ENCODE data around the gene SOCS6. TPM values are rescaled to one million over a fixed set of nuclear protein-coding genes. Genes with fewer than 3 reads are reported as not detected.

SOCS6 gene
- total RNA-seq, 4 donors from 2014 or later, result 12.8 to 26.8 (median 16.3) TPM

DNA sequence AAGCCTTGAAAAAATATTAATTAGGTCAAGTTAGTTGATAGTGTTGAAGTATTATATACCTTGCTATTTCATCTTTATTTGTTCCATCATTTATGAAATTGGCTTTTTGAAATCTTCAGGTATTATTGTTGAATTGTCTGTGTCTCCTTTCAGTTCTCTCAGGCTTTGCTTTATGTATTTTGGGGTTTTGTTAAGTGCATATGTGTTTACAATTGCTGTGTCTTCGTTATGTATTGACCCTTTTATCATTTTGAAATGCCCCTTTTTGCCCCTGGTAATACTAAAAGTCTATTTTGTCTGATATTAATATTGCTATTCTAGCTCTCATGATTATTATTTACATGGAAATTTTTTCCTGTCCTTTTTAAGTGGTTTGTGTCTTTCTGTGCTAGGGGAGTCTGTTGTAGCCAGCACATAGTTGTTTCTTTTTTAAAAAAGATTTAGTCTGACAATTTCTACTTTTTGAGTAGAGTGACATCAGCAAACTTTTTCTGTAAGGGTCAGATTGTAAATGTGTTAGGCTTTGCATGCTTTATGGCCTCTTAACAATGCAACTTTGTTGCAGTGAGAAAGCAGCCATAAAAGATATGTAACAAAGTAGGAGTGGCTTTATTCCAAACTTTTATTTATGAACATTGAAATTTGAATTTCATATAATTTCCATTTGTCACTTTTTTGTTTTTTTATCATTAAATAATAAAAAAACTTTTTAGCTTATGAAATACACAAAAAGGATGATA, 19.9 kb downstream of the SOCS6 start:
- TF ChIP-seq POLR2A (IDR thresholded peaks at IDR 0.05), result no peak
- no peak for TF ChIP-seq CTCF (IDR thresholded peaks at IDR 0.05 in 4 of 5, conservative IDR thresholded peaks at IDR 0.05 in 1 of 5)
- DNase-seq (no peak), ATAC-seq (no peak)
- in situ Hi-C loops (cut with MboI; ENCODE audit: low sequenced_read_pairs in 4 of 4) (no loop called here), intact Hi-C loops (cut with DNase I; ENCODE audit: low total_unique reads) (no loop called here)
- peaks cover 20 to 28% of the 10 kb centered on the region in 2 donors for H3K4me1 ChIP-seq
- no peaks in the 10 kb centered on the region for H3K27me3 ChIP-seq
- no peak overlapping the region for H3K27ac ChIP-seq
- no peak overlapping the region for H3K4me3 ChIP-seq
- H3K36me3 ChIP-seq, result no peaks in the 10 kb centered on the region
- H3K9me3 ChIP-seq, result no peaks in the 10 kb centered on the region

DNA sequence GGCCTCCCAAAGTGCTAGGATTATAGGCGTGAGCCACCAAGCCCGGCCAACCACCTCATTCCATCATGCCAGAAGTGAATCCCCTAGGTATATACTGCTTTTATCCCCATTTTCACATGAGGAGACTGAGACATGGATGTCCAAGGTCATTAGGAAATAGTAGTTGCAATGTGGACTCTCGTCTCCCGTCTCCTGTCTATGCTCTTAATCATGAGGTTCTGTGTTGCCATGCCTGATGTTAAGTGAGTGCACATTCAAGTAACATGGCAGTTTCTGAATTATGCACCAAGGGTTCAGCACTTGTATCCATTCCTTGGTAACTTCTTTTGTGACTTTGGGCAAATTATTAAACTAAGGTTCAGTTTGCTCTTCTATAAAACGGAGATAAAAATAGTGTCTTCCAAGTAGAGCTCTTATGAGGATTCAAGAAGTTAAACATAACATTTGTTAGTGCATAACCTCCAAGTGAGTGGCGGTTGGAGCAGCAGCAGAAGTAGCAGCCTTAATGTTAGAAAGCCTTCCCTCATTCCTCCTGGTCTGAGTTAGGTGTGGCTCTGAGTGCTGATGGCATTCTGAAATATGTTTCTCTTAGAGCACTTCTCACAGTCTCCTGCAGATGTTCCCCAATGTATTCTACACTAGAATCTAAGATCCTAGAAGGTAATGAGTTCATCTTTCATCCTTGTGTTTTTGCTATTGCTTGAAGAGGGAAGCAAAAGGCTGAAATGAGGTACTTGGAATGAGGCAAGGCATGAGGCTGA, 21.9 kb downstream of the SOCS6 start:
- Histone ChIP-seq H3K9me3 (no peaks in the 10 kb centered on the region), H3K27ac (peak overlapping the region in 1 of 4 donors; percentile 16), H3K36me3 (no peaks in the 10 kb centered on the region), H3K27me3 (no peaks in the 10 kb centered on the region), H3K4me1 (peaks cover 17 to 24% of the 10 kb centered on the region in 2 donors), H3K4me3 (no peak overlapping the region)
- ATAC-seq (peak in 1 of 2 donors; percentile 39), DNase-seq (no peak)
- in situ Hi-C loops (cut with MboI; ENCODE audit: low sequenced_read_pairs in 4 of 4), result no loop called here
- intact Hi-C loops (cut with DNase I; ENCODE audit: low total_unique reads), result no loop called here
- TF ChIP-seq CTCF (IDR thresholded peaks at IDR 0.05 in 4 of 5, conservative IDR thresholded peaks at IDR 0.05 in 1 of 5), result no peak
- no peak for TF ChIP-seq POLR2A (IDR thresholded peaks at IDR 0.05)

DNA sequence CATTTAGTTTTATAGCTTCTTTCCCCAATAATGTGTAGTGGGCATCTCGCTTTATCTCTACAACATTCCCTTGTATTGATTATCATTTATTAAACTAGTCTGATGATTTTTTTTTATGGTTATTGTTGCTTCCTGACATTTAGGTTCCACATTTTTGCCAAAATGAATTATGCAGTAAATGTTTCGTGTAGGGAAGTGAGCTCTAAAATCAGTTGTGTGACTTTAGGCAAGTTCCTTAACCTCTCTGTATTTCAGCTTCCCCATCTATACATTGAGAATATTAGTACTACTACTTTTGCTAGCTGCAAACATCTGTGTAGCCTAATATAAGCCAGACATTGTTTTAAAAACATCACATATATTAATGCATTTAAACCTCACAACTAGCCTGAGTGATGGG, 22.9 kb downstream of the SOCS6 start:
- no peaks in the 10 kb centered on the region for H3K36me3 ChIP-seq
- in situ Hi-C loops (cut with MboI; ENCODE audit: low sequenced_read_pairs in 4 of 4) (no loop called here), intact Hi-C loops (cut with DNase I; ENCODE audit: low total_unique reads) (no loop called here)
- ATAC-seq (no peak), DNase-seq (no peak)
- peaks cover 17 to 27% of the 10 kb centered on the region in 2 donors for H3K4me1 ChIP-seq
- H3K27me3 ChIP-seq, result no peaks in the 10 kb centered on the region
- no peaks in the 10 kb centered on the region for H3K9me3 ChIP-seq
- no peak overlapping the region for H3K4me3 ChIP-seq
- no peak for TF ChIP-seq CTCF (IDR thresholded peaks at IDR 0.05 in 4 of 5, conservative IDR thresholded peaks at IDR 0.05 in 1 of 5)
- no peak for TF ChIP-seq POLR2A (IDR thresholded peaks at IDR 0.05)
- no peak overlapping the region for H3K27ac ChIP-seq

DNA sequence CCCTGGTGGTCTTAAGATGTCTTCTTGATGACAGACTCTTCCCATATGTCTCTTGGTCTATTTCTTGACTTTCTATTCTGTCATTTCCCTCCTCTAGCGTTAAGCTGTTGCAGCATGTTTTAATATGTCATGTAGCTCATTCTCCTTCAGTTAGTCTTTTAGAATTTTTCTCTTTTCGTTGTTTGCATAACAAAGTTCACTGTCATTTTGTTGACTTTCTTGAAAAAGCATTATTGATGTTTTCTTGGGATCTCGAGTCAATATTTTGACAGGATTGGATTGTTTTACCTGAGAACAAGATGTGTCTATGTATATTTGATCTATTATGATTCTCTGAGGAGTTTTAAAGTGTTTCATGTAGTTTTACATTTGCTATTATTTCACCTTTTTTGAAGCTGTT, 24.8 kb downstream of the SOCS6 start:
- ATAC-seq (no peak), DNase-seq (no peak)
- no peak for TF ChIP-seq POLR2A (IDR thresholded peaks at IDR 0.05)
- no peak for TF ChIP-seq CTCF (IDR thresholded peaks at IDR 0.05 in 4 of 5, conservative IDR thresholded peaks at IDR 0.05 in 1 of 5)
- Histone ChIP-seq H3K27ac (no peak overlapping the region), H3K27me3 (no peaks in the 10 kb centered on the region), H3K4me1 (peaks cover 14 to 27% of the 10 kb centered on the region in 2 donors), H3K9me3 (no peaks in the 10 kb centered on the region), H3K4me3 (no peak overlapping the region), H3K36me3 (no peaks in the 10 kb centered on the region)
- in situ Hi-C loops (cut with MboI; ENCODE audit: low sequenced_read_pairs in 4 of 4), result no loop called here
- intact Hi-C loops (cut with DNase I; ENCODE audit: low total_unique reads), result no loop called here
